Common myeloid progenitor, CD34-positive (primary cell): ENCODE measurements around the gene ZNF587B.
"Not testable (repeated sequence)": the region's sequence is repeated elsewhere in the genome, so short reads cannot be mapped to it uniquely, and the experiment has no call there.

ENCODE experiments used
- CTCF ChIA-PET: fragments of 350-600 bp; sonication (Branson Sonifier 250); formaldehyde crosslinking; loops from one replicate; lab custom pipeline; 2021; ENCODE audit warnings: antibody characterized with exemption; lab: Charles Lee
- POLR2A ChIA-PET: fragments of 350-600 bp; sonication (Branson Sonifier 250); formaldehyde crosslinking; loops from one replicate; lab custom pipeline; 2021; ENCODE audit warnings: antibody characterized with exemption; lab: Charles Lee
- DNase-seq, 3 donors: peaks; one replicate each; pipeline versions ENCODE4 v3.0.0 to v3.0.0-alpha.2; 2013
- H3K27ac ChIP-seq, 2 experiments: 1 replicate in 1 of 2; 2 replicates in 1 of 2; pipeline ENCODE4 v1.7.0; 2013; ENCODE audit warnings: inconsistent platforms in 2 of 2, low read length in 2 of 2, mild to moderate bottlenecking in 2 of 2, low read depth in 1 of 2, moderate library complexity in 1 of 2; ENCODE audit not compliant: severe bottlenecking in 2 of 2, insufficient read depth in 1 of 2, poor library complexity in 1 of 2
- H3K27me3 ChIP-seq, 5 experiments: replicated peaks in 2 of 5; 1 replicate in 3 of 5; 2 replicates in 2 of 5; pipeline versions ENCODE4 v1.6.1 to v1.7.0; 2013; ENCODE audit warnings: low read length in 4 of 5, mild to moderate bottlenecking in 2 of 5, moderate library complexity in 2 of 5, inconsistent platforms in 1 of 5; ENCODE audit not compliant: insufficient read depth in 5 of 5, control insufficient read depth in 4 of 5
- H3K36me3 ChIP-seq, 4 experiments: 1 replicate in 2 of 4; 2 replicates in 2 of 4; pipeline versions ENCODE4 v1.6.1 to v1.7.0; 2013; ENCODE audit warnings: low read length in 3 of 4, control low read depth in 1 of 4, mild to moderate bottlenecking in 1 of 4; ENCODE audit not compliant: control insufficient read depth in 4 of 4, insufficient read depth in 4 of 4
- H3K4me1 ChIP-seq, 4 experiments: 1 replicate in 3 of 4; 2 replicates in 1 of 4; pipeline versions ENCODE4 v1.6.1 to v1.7.1; 2013; ENCODE audit warnings: low read length in 3 of 4, mild to moderate bottlenecking in 3 of 4, control low read depth in 1 of 4, inconsistent platforms in 1 of 4, moderate library complexity in 1 of 4; ENCODE audit not compliant: control insufficient read depth in 4 of 4, insufficient read depth in 4 of 4; ENCODE audit errors: control extremely low read depth in 1 of 4
- H3K4me3 ChIP-seq, 7 experiments: 1 replicate in 4 of 7; 2 replicates in 3 of 7; pipeline versions ENCODE4 v1.5.1 to v1.7.0; 2013; ENCODE audit warnings: mild to moderate bottlenecking in 7 of 7, low read length in 6 of 7, moderate library complexity in 6 of 7, inconsistent platforms in 2 of 7, low read depth in 2 of 7, control low read depth in 1 of 7; ENCODE audit not compliant: insufficient read depth in 4 of 7, control insufficient read depth in 1 of 7; ENCODE audit errors: extremely low read depth in 1 of 7
- H3K9me3 ChIP-seq, 5 experiments: 1 replicate in 4 of 5; 2 replicates in 1 of 5; pipeline versions ENCODE4 v1.6.1 to v1.7.1; 2013; ENCODE audit warnings: low read length in 4 of 5, mild to moderate bottlenecking in 2 of 5, inconsistent platforms in 1 of 5, low read depth in 1 of 5, moderate library complexity in 1 of 5; ENCODE audit not compliant: control insufficient read depth in 4 of 5, insufficient read depth in 2 of 5; ENCODE audit errors: control extremely low read depth in 1 of 5
- WGBS: methylation state at CpG from one replicate; pipeline ENCODE4 v1.1.5; 2013; ENCODE audit not compliant: insufficient coverage; 5-methylcytosine and 5-hydroxymethylcytosine counted together

ZNF587B gene

GRCh38 chr19:57823155-57823554, 6.9 kb upstream of the ZNF587B start:
- DNase-seq, POLR2A ChIA-PET, H3K27ac ChIP-seq, H3K27me3 ChIP-seq, H3K4me3 ChIP-seq, H3K9me3 ChIP-seq, CTCF ChIA-PET: not testable (repeated sequence)
- WGBS: 100% methylated on average over 1 of the region's 2 CpGs
- peaks cover 0 to 17% (median 11%) of the 10 kb centered on the region in 4 experiments for H3K4me1 ChIP-seq
- H3K36me3 ChIP-seq: peaks cover 0 to 19% (median 6%) of the 10 kb centered on the region in 4 experiments

- H3K9me3 ChIP-seq, CTCF ChIA-PET, H3K27me3 ChIP-seq, H3K27ac ChIP-seq, POLR2A ChIA-PET, DNase-seq, H3K4me3 ChIP-seq: not testable (repeated sequence)
- WGBS: no CpG with 5 or more reads among the region's 4 CpGs
- Histone ChIP-seq H3K36me3 (peaks cover 0 to 19% (median 6%) of the 10 kb centered on the region in 4 experiments), H3K4me1 (peaks cover 0 to 17% (median 11%) of the 10 kb centered on the region in 4 experiments)
Measured at GRCh38 chr19:57823608-57824007, 6.5 kb upstream of the ZNF587B start.

- no peaks in the 10 kb centered on the region for H3K9me3 ChIP-seq
- ChIA-PET CTCF (interaction anchor here (0.6 kb wide), 1 partner anchor 528 kb away, joined by 3 read pairs; no protein-coding TSS in a partner anchor), POLR2A (no interaction called here)
- H3K27ac ChIP-seq: no peak overlapping the region
- DNase-seq: no peak
- 97% methylated on average over 5 of the region's 6 CpGs for WGBS
- H3K4me3 ChIP-seq: no peak overlapping the region
- peaks cover 0 to 31% (median 9%) of the 10 kb centered on the region in 4 experiments for H3K36me3 ChIP-seq
- peaks cover 0 to 5% (median 4%) of the 10 kb centered on the region in 4 experiments for H3K4me1 ChIP-seq
- H3K27me3 ChIP-seq: no peaks in the 10 kb centered on the region
Measured at GRCh38 chr19:57825511-57825910, 4.6 kb upstream of the ZNF587B start.

GRCh38 chr19:57829316-57829715, 783 bp upstream of the ZNF587B start:
- POLR2A ChIA-PET: interaction anchor here (0.9 kb wide), 1 partner anchor 10 kb away, joined by 3 read pairs; no protein-coding TSS in a partner anchor

GRCh38 chr19:57836991-57837390, 6.9 kb downstream of the ZNF587B start:
- WGBS: no CpG with 5 or more reads among the region's 5 CpGs
- H3K9me3 ChIP-seq, DNase-seq, H3K27me3 ChIP-seq, H3K4me3 ChIP-seq, H3K4me1 ChIP-seq, POLR2A ChIA-PET, H3K27ac ChIP-seq, CTCF ChIA-PET: not testable (repeated sequence)
- peaks cover 2 to 21% (median 8%) of the 10 kb centered on the region in 4 experiments for H3K36me3 ChIP-seq

More at GRCh38 chr19:57829316-57829715, 783 bp upstream of the ZNF587B start:
- CTCF ChIA-PET: interaction anchor here (1.3 kb wide), 1 partner anchor 23 kb away, joined by 3 read pairs; no protein-coding TSS in a partner anchor
- 97% methylated on average over 4 of the region's 5 CpGs for WGBS
- no peaks in the 10 kb centered on the region for H3K27me3 ChIP-seq
- H3K4me1 ChIP-seq: no peaks in the 10 kb centered on the region
- no peaks in the 10 kb centered on the region for H3K9me3 ChIP-seq
- peaks cover 0 to 26% (median 9%) of the 10 kb centered on the region in 4 experiments for H3K36me3 ChIP-seq
- DNase-seq: no peak
- no peak overlapping the region for H3K4me3 ChIP-seq
- no peak overlapping the region for H3K27ac ChIP-seq

GRCh38 chr19:57838622-57839191, 8.6 kb downstream of the ZNF587B start:
- H3K27me3 ChIP-seq, H3K27ac ChIP-seq, DNase-seq, H3K9me3 ChIP-seq, CTCF ChIA-PET, POLR2A ChIA-PET, H3K4me3 ChIP-seq, H3K4me1 ChIP-seq: not testable (repeated sequence)
- peaks cover 2 to 23% (median 12%) of the 10 kb centered on the region in 4 experiments for H3K36me3 ChIP-seq
- WGBS: 94% methylated on average over 2 of the region's 5 CpGs

GRCh38 chr19:57841122-57841763, 11.1 kb downstream of the ZNF587B start:
- Histone ChIP-seq H3K4me1 (no peaks in the 10 kb centered on the region), H3K27ac (no peak overlapping the region), H3K9me3 (no peaks in the 10 kb centered on the region), H3K27me3 (no peaks in the 10 kb centered on the region), H3K36me3 (peaks cover 2 to 36% (median 12%) of the 10 kb centered on the region in 4 experiments), H3K4me3 (no peak overlapping the region)
- 88% methylated on average over 4 of the region's 6 CpGs for WGBS
- DNase-seq: no peak
- POLR2A ChIA-PET: no interaction called here
- CTCF ChIA-PET: no interaction called here
